H4 (cell line): ENCODE measurements around the gene PAAF1. TPM values are rescaled to one million over a fixed set of nuclear protein-coding genes. Genes with fewer than 3 reads are reported as not detected.

ENCODE experiments used
- DNase-seq: peaks from one replicate; pipeline ENCODE4 v3.0.0-alpha.2; 2015; ENCODE audit warnings: low spot score
- total RNA-seq: library from RNA; depleted of rRNA; stranded (reverse); fragments of >200 nt; shearing (Covaris generic); gene quantifications from 2 replicates; pipeline ENCODE4 v1.2.3, GENCODE V29; 2014; rRNA removed

Gene PAAF1, protein sequence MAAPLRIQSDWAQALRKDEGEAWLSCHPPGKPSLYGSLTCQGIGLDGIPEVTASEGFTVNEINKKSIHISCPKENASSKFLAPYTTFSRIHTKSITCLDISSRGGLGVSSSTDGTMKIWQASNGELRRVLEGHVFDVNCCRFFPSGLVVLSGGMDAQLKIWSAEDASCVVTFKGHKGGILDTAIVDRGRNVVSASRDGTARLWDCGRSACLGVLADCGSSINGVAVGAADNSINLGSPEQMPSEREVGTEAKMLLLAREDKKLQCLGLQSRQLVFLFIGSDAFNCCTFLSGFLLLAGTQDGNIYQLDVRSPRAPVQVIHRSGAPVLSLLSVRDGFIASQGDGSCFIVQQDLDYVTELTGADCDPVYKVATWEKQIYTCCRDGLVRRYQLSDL
- 13.0 TPM in 2 replicates for total RNA-seq

DNA sequence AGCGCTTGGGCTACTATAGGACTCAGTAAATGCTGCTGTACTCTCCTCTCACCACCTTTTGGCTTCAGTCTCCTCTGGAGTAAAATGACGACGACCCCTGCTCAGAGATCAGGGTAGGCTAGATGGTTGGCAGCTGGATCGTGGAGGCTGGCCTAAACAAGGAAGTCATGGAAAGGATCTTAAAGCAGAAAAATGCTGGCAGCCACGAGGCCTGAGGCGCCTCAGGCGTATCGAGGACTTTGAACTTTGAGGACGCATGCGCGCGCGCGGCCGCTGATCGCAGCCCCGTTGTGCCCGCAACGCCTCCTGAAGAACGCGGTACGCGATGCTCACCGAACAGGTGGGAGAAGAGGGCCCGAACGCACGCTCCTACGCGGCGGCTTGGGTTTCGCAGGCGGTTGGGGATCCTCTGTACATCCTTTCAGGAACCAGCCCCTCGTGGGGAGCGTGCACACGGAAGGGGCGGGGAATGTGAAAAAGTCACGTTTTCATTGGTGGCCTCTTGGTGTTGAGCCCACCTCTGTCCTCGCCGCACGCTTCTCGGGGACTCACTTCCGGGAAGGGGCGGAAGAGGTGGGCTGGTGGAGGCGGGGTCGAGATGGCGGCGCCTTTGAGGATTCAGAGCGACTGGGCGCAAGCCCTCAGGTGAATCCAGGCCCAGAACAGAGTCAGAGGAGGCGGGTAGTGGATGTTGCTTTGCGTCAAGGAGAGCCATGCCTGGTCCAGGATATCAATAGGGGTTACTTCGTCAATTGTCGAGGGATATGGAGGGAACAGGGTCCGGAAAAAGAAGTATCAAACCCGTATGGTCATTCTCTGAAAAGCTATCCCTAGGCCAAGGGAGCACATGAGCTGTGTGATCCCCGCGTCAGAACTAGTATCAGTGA is at the start of gene PAAF1, which contains the start of gene COA4:
Gene PAAF1 (plus strand): TSS at position 576 of the 887 bp plus-strand sequence. CDS start 23 bp downstream, at position 599.
Gene COA4 (minus strand): TSS at position 423 of the 887 bp plus-strand sequence. CDS start 3,468 bp downstream, outside the sequence.
- DNase-seq: peak; percentile 97

DNA sequence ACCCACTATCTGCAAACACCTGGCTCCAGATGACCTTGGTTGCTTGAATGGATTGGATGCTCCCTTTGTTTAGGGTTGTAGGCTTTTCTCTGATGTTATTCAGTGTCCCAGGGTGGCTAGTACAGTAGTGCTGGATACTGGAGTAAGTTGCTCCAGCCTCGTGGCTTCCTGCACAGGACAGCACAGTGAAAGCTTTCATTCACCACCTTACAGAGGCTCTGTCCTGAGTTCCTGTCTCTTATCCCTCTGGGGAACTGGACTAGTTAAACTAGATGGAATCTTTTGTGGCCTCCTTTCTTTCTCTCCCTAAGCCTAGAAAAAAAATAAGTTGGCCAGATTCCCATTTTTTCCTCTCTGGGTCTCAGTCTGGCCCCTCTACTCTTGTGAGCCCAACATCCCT is 46.5 kb upstream of the PAAF1 start:
- no peak for DNase-seq

DNA sequence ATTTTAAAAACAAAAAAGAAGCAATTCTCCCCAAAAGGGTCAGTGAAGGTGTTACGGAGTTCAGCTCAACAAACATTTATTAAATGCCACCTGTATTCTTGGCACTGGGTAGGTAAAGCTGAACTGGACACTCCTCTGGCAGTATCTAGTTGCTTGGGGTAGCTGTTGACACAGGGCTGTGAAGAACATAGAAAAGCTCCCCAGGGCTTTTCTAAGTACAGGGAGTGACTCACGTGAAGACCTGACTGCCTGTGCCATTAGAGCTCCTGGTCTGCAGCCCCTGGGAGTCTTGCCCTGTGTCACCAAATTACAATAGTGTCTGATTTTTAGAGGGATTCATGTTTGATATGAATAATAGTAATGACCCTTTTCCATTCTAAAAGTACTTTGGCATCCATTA is 43.7 kb upstream of the PAAF1 start:
- DNase-seq: no peak

DNA sequence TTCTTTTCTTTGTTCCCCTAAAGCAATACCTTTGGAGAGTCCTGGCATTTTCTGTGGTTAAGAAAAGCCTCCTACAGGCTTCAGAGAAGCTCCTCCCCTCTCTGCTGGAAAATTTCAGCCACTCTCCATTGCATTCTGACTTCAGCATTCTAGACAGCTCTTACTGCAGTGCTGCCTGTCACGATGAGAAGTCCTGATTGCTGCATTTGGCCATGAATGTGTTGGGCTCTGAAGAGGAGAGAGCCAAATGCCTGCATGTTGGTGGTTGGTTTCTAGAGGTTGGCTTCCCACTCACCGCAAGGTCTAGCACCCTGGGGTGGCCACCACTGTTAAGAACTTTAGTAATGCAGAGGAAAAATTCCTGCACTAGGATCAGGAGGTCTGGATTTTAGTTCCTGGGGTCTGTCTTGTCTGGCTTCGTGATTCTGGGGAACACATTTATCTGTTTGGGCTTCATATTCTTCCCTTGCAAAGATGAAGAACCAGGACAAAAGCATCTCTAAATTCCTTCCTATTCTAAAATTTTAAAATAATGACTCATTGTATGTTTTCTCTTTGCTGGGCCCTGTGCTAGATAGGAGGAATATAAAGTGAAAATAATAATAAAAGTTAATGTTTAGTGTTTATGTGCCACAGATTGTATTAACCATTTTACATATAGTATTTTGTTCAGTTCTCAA is 38.2 kb upstream of the PAAF1 start:
- no peak for DNase-seq

DNA sequence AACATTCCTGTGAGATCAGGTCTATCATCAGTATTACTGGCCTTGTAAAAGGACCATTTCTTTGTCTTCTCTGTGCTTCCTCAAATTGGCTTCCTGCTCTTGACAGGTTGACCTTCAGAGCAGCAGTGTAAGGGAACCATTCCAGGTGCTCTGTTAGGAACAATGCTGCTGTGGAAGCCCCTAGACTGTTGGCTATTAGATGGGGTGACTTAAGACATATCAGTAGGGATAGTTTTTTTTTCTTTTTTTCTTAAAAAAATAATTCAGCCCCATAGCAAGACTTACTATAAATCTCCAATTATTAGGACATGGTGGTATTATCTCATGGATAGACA is 37.7 kb upstream of the PAAF1 start:
- no peak for DNase-seq

DNA sequence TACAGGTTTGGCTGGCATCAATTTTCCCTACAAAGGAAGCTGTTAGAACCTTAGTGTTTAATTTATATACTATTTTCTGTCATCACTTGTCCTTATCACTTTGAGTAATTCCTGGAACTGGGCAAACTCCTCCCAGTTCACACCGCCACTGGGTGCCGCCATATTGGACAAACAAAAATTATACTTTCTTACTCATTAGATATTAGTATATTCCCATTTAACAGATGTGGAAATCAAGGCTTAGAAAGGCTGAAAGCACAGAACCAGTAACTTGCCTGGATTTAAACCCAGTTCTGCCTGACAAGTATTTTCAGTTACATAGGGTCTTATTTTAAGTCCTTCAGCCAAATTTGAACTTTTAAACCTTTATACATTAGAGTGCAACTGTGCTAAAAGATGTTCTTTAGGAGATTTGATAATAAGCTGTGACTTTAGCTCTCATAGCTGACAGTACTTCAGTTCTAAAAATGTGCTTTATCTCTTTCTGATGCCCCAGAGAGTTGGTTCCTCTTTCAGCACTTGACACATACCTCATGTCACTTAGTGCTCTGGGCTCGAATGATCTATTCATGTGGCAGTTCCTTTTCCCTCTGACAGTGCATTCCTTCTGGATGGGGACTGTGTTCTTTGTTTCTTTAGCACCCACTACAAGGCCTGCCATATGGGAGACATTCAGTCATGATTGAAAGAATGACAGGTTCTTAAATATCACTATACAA is 25.6 kb upstream of the PAAF1 start:
- DNase-seq: no peak

DNA sequence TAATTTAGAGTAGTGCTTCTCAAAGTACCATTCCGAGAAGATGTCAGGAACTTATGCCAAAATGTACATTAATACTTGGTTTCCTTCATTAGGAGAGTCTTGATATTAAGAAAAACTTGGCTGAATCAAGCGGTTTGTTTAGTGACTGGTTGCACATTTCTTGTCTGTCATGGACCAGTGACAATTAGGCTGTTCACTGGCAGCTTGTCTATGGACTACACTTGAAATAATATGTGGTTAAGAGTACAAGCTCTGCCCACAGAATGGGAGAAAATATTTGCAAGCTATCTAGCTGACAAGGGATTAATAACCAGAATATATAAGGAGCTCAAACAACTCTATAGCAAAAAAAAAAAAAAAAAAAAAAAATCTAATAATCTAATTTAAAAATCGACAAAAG is 24.8 kb upstream of the PAAF1 start:
- DNase-seq: no peak

DNA sequence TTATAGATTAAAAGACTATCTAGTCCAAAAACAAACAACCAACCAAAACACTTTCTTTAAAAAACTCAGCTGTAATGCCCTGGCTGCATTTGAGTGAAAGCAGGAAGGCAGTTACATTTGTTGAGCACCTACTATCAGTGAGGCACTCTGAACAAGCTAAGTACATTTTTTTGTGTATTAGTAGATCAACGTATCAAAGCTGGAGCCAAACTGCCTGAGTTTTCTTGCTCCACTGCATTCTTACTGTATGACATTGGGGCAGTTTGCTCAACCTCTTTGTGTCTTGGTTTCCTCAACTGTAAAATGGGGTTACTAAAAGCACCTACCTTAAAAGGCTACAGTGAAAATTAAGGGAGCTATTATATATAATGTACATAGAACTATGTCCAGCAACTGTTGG is 22.1 kb upstream of the PAAF1 start:
- DNase-seq: no peak

DNA sequence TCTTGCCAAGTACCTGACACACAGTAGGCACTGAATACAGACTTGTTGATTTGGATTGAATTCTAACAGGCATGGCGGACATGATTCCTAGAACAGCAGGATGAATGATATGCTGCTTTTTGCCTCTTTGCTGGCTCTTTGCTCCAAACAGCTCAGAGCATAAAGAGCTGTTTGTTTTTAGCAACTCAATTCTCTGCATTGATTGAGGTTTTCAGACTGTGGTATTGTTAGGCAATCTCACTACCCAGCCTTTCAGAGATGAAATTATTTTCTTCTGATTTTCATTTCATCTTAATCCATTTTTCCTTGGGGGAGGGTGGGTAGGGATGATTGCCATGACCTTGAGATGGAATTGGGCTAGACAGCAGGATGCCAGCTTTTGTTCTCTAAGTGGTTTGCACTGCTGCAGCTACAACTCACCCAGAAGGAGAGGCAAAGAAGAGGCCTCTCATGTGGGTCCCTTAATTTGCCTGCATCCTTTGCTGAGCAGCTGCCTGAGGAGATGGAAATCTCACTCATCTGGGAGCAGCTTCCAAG is 20.7 kb upstream of the PAAF1 start:
- no peak for DNase-seq

DNA sequence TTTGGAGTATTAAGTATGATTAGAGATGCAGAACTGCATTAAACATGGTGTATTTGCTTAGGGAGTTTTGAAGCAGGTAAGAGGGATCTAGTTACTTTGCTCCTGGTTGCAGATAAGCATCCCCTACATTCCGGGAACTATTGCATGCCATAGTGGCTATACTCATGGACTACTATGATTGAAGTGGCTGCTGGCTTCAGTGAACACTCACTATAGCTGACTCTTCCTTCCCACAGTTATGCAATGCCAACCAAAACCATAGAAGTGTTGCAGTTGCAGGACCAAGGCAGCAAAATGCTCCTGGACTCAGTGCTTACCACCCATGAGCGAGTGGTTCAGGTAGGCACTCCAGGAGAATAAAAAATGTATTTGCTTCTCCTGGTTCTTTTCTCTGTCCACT is 17.1 kb upstream of the PAAF1 start:
- no peak for DNase-seq

DNA sequence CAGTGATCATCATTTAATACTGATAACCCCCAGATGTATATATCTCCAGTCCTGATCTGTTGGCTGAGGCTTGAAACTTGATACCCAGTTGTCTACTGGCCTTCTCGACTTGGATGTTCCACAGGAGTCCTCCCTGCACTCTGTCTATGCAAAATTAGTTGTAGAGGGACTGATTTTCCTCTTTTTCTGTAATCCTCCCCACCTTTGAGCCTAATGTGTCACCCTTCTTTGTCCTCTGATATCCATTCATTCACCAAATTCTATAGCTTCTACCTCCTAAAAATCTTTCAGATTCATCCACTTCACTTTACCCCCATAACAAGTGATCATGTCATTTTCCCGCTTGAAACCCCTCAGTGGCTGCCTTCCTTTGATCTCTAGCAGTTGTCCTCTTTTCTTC is 16.6 kb upstream of the PAAF1 start:
- no peak for DNase-seq

DNA sequence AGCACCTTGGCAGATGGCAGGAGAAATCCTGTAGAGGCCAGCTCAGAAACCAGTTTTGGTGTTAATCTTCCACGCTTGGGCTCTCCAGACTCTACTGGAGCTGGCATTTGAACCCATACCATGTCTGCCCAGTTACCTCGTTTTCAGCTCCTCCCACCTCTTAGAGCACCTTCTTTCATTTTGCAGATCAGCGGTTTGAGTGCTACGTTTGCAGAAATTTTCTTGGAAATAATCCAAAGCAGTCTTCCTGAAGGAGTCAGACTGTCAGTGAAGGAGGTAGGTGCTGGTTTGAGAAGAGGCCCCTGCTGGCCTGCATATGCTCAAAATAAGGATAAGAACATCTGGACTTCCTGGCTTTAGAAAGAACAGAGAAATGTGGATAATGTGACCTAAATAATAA is 13.8 kb upstream of the PAAF1 start:
- DNase-seq: no peak

DNA sequence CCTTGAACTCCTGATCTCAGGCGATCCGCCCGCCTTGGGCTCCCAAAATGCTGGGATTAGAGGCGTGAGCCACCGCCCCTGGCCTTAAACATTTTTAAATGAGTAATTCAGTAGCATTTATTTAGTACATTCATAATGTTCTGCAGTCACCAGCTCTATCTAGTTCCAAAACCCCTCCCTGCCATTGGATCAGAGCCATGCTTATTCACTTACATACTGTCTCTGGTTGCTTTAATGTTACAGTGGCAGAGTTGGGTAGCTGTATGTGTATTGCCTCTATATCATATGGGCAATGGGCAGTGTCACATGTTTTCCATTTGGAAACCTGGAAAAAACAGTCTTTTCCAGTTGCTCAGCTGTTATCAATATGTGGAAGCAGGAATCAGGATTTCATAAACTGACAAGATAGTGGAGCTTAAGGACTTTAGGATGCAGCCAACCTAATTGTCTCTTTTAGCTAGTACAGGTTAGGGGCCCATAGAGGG is 10.7 kb upstream of the PAAF1 start:
- no peak for DNase-seq

DNA sequence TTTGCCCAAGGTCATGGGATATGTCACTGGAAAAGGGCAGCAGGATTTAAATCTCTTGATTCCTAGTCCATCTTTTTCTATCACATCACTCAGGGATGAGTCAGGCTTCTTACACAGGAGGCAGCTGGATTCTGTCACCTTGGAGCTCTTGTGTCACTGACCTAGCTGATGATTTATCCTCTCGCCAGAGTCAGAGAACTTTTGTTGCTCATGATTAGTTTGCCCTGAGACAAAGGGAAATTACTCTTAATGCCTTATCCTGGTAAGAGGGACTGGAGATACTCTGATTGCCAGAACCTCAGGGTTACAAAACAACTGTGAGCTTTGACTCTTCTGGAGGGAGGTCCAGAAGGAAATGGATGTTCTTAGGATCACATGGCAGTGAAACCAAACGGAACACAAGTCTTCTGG is 10.2 kb upstream of the PAAF1 start:
- peak; percentile 30 for DNase-seq

DNA sequence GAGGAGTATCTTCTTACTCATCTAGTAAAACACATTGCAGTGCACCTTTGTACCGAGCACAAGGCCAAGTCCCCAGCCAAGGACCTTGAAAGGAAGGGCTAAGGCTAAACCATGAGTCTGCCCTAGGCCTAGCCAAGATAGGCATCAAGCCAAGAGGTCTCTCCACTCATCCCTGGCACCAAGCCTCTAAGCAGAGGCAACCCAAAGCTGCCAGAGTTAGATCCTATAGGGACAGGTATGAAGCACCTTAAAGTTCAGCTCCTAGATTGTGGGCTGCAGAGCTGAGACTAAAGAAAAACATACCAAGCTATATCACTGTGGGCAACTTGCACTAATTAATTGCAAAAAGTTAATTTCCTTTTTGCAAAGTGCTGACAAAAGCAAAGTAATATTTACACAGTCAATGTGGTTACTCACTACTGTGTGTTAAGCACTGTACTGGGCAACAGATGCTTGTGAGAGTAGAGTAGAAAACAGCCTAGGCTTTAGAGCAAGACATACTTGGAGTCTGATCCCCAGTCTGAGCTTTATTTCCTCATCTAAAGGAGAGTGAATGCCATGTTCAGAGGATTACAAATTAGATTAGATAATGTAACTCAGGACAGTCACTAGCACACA is 7.4 kb upstream of the PAAF1 start:
- no peak for DNase-seq

DNA sequence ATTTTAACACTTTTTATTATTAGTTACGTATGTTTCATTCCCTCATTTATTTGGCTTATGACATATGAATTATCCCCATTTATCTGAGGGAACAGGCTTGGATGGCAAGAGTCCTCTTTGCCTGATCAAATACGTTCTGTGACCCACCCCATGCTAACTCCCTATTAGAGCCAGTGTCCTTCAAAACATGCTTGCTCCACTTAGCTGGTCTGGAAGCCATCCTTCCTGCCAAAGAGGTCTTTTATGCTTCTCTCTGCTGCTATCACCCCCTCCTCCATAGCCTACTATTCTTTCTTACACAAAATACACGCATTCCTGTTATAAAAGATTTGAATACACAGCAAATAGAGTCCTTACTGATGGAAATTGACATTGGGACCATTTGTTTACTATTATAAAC is 6.5 kb upstream of the PAAF1 start:
- DNase-seq: no peak

DNA sequence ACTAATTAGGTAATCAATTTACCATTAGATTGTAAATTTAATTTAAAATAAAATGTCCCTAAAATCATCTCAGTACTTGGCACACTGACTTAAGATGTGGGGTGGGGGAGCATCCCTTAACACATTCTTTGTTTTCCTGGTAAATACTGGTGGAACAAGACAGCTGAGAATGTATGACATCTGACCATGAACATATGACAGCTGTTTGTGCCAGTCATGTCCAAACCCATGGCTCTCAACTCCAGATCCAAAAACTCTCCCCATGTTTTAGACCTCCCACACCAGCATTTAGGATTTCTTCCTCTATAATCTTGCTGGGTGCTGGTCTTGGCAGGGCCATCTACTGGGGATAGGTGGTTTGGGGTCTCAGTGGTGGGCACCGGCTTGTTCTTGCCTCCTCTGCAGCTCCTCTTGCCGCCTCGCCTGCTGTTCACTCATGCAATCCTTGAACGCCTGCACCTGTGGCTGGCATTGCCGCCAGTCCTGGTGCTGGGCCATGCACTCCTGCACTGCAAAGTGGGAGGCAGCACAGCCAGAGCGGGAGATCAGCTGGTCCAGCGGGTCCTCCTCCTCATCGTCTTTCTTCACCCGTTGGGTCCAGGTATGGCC is 3.9 kb upstream of the PAAF1 start:
- DNase-seq: no peak

DNA sequence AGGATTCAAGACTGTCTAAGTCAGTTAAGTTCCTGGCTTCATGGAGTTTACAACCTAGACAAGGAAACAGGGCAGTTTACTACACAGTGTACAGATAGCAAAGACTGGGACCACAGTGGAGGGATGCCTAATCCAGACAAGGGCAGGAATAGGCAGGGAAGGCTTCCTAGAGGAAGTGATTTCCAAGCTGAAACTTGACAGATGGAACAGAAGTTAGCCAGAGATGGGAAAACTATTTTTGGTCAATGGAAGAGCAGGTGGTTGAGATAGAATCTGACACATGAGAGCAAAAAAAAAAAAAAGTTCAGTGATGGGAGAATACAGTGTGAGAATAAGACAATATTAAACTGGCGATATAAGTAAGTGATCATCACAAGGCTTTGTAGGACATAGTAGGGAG is 1.4 kb upstream of the PAAF1 start:
- no peak for DNase-seq

DNA sequence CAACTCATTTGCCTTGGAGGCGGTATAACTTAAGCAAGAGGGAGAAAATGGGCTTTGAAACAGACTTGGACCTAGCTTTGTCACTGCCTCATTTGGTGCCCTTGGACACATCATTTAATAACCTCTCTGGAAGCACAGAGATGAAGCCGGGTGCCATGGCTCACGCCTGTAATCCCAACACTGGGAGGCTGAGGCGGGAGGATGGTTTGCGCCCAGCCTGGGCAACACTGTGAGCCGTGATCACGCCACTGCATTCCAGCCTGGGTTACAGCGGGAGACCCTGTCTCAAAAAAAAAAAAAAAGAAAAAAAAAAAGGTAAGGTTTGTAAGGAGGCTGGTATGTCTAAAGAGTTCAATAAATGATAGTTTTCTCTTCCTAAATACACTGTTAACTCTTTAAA is 959 bp upstream of the PAAF1 start:
- no peak for DNase-seq

DNA sequence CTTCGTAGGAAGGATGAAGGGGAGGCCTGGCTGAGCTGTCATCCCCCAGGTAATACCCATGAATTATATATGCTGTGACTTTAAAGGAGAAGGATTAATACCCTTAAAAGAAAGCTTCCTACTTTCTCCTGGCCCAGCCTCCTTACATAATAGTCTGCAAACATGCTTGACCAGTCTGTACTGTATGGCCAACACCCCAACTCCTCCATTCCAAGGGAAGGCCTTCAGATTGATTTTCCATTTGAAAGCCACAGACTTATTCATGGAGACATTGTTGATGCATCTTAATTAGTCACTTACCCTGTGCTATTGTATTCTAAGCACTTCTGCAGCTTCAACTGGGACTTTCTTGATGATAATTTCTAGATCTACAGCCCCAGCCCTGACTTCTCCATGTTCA is 2.0 kb downstream of the PAAF1 start:
- no peak for DNase-seq
